ENCODE results near the gene ANKRD9. TPM values are rescaled to one million over a fixed set of nuclear protein-coding genes. Genes with fewer than 3 reads are reported as not detected.

ANKRD9 gene
- total and polyA plus RNA-seq, 2 of the 13 experiments (the other 11 are each of a cell fraction or from before 2014, with no cell fraction given): 10.0 to 15.0 TPM

- ATAC-seq (no peak), DNase-seq (ENCODE audit: low spot score) (no peak), FAIRE-seq (no peak)
- Histone ChIP-seq H3K27me3 (ENCODE audit: control insufficient read depth in 1 of 2, insufficient read depth in 2 of 2, low read length in 2 of 2) (no peaks in the 10 kb centered on the region), H2AFZ (ENCODE audit: low read length) (no peak overlapping the region), H3K79me2 (ENCODE audit: insufficient read depth, low read length) (no peaks in the 10 kb centered on the region), H3K4me3 (replicated peaks in 1 of 3; ENCODE audit: insufficient read depth in 1 of 3, low read depth in 2 of 3, low read length in 3 of 3) (no peak overlapping the region), H3K9me3 (ENCODE audit: low read length) (no peaks in the 10 kb centered on the region), H3K4me1 (ENCODE audit: insufficient read depth, low read length) (peaks cover 12% of the 10 kb centered on the region), H3K4me2 (ENCODE audit: low read depth, low read length) (no peak overlapping the region), H3K9ac (ENCODE audit: insufficient read depth, low read depth, low read length) (no peak overlapping the region), H3K27ac (ENCODE audit: extremely low read length, insufficient read depth, low read length) (no peak overlapping the region), H4K20me1 (ENCODE audit: insufficient read depth, low read length) (no peaks in the 10 kb centered on the region), H3K36me3 (replicated peaks in 1 of 2; ENCODE audit: control insufficient read depth in 1 of 2, insufficient read depth in 2 of 2, low read length in 2 of 2) (peaks cover 2 to 5% of the 10 kb centered on the region in 2 experiments; a peak in 1 of 5 replicates)
- POLR2A ChIA-PET: no interaction called here
- CTCF ChIA-PET (ENCODE audit: low intra/inter-chr PET ratio, low total read pairs): no interaction called here
- 97% methylated on average over 1 of the region's 1 CpG for WGBS (ENCODE audit: low lambda C conversion rate)
- in situ Hi-C loops (cut with HindIII; ENCODE audit: extremely low pct_ligation_motif_present, low pct_unique_long_range_greater_than_20kb): no loop called here
- no peak for TF ChIP-seq RARG (CRISPR knock-in tag; IDR thresholded peaks at IDR 0.05; ENCODE audit: low read depth)
- no peak for TF ChIP-seq HMGXB3 (CRISPR knock-in tag; IDR thresholded peaks at IDR 0.05; ENCODE audit: borderline replicate concordance)
- TF ChIP-seq PHF21A (CRISPR knock-in tag; IDR thresholded peaks at IDR 0.05): no peak
- TF ChIP-seq THAP8 (CRISPR knock-in tag; IDR thresholded peaks at IDR 0.05; ENCODE audit: borderline replicate concordance): no peak
- no TSS peak for BruUV-seq (replicated peaks)
- intact Hi-C loops (cut with micrococcal nuclease; ENCODE audit: unreplicated experiment): no loop called here
Observed at GRCh38 chr14:102469261-102469660, 40.3 kb downstream of the ANKRD9 start.
